Germinal center (tissue), 1 donor: ENCODE data around the gene METTL9.
"Not testable (repeated sequence)": the region's sequence is repeated elsewhere in the genome, so short reads cannot be mapped to it uniquely, and the experiment has no call there.

Experiments
- DNase-seq: peaks from one replicate; pipeline ENCODE4 v3.0.0; 2012; ENCODE audit warnings: mixed read lengths, low spot score

METTL9 gene

DNA sequence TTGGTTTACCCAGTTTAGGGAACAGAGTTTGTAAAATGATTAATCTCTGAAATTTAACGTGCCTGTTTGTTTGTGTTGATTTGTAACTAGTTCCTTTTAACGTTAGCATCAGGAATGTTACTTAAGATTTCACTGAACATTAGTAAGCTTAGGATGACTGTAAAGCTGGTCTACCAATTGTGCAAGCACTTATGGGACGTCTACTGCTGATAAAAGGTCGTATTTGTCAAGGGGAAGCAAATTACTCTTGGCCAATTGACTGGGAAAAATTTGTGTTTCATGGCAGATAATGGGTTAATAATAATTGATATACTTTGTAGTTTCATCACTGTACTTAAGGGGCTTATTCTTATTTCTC is 11.8 kb downstream of the METTL9 start:
- no peak for DNase-seq

DNA sequence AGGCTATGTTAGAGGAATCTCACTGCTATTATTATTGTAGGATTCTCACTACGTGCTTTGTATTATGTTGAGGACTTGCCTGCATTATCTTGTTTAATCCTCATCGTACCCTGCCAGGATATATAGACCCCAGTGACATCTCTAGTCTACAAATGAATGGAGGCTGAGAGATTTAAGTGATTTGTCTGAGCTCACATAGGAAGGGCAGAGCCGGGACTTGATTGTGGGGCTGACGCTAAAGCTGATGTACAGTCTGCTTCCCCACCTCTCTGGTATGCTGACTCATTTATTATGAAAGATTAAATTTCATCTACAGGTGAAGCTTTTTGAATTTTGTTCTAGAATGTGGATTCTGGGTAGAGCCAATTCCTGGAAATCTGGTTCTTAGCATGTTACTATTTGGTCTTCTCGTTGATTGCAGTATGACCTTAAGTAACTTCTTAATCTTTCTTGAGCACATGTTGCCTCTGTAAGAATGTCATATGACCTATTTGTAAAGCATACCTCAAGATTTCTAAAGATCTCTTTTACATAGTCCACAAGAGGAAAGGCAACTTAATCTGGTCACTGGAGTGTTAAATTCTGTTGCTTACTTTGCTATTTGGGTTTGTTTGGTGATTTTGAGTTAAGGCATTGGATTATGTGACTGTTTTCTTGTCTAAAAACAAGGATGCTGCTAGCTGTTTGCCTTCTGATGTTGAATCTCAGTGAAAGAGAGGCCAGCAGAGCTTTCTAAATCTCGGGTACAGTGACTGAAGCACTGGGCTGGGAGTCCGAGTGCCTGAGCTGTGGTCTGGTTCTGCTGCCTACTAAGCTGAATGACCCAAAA is 12.4 kb downstream of the METTL9 start:
- no peak for DNase-seq

DNA sequence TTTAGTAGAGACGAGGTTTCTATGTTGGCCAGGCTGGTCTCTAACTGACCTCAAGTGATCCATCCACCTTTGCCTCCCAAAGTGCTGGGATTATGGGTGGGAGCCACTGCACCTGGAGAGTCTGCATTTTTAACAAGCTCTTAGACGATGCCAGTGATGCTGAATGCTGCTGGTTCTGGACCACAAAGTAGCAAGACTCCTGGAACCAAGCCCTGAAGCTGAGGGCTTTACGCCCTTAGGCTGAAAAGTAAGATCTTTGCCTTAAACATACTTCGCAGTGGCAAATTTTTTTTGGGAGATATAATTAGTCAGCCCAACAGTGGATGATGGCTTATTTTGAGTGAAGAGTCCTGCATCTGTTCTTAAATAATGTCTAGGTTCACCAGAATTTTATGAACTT is 14.0 kb downstream of the METTL9 start:
- no peak for DNase-seq

DNA sequence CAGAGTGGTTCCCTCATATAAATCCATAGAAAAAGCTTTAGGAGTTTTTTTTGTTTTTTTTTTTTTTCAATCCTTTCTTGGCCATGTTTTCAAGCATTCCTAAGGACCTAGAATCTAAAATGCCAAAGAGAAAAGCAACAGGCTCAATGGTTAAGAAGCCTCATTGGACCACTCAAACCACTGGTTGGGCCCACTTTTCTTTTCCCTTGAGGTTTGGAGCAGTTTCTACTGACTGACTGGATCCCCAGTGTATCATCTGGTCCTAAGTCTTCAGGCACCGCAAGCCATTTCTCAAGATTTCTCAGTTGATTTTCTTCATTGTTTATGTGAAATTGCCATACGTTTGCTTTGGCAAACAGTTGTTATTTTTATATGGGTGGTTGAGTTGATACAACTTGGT is 14.4 kb downstream of the METTL9 start:
- no peak for DNase-seq

DNA sequence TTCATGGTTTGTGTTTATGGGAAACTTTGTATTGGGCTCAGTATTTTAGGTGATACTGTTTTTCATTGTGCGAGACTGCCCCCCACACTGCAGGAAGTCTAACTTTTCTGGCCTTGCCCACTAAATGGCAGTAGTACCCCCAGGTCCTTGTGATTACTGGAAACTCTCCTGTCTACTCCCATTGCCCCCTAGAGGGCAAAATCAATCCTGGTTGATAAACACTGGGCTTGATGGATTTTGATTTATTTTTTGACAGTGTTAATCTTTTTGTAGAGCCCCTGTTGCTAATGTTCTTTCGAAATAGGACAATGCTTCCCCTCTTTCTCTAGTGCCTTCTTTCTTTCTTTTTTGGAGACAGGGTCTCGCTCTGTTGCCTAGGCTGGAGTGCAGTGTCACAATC is 15.5 kb downstream of the METTL9 start:
- DNase-seq = no peak

DNA sequence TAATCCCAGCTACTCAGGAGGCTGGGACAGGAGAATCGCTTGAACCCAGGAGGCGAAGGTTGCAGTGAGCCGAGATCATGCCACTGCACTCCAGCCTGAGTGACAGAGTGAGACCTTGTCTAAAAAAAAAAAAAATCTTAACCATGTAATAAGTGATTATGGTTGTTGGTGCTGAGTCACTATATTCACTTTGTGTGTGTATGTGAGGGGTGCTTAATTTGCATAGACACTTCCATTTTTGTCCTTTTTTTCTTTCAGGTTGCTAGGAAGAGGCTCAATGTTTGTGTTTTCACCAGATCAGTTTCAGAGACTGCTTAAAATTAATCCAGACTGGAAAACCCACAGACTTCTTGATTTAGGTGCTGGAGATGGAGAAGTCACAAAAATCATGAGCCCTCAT is 18.2 kb downstream of the METTL9 start:
- DNase-seq = no peak

DNA sequence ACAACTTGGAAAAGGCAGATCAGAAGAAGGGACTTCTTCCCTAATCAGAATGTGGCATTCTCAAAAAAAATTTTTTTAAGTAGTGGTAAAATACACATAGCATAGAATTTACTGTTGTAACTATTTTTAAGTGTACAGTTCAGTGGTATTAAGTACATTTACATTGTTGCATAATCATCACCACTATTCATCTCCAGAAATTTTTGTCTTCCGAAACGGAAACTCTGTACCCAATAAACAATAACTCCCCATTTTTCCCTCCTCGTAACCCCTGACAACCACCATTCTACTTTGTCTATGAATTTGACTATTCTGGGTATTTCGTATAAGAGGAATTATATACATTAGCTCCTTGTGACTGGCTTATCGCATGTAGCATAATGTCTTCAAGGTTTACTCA is 18.9 kb downstream of the METTL9 start:
- DNase-seq = no peak

DNA sequence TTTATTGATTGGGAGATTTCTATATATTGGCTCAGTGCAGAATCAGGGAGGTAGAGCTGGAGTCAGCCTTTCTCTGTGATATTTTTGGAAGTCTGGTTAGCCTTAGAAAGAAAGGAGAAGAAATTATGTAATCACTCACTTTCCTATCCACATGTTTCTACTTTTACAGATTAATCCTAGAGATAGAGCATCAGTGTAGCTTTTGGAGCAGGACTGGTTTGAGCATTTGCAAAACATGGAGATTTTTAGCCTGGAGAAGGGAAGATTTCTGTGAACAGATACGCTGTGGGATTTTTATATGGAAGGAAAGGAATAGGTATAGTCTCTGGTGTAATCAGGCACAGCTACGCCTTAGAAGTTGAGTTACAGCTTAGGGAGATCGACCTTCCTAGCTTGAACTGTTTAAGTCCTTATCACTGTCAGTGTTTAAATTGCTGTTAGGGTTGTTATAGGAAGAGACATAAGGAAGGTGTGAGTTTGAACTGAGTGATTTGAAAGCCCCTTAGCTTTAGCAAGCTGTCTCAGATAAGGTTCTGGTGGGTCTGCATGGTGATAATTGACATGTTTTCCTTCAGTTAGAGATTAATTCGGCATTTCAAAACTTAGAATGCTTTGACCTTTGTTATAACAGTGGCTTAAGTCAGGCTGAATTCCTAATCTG is 20.5 kb downstream of the METTL9 start:
- no peak for DNase-seq

DNA sequence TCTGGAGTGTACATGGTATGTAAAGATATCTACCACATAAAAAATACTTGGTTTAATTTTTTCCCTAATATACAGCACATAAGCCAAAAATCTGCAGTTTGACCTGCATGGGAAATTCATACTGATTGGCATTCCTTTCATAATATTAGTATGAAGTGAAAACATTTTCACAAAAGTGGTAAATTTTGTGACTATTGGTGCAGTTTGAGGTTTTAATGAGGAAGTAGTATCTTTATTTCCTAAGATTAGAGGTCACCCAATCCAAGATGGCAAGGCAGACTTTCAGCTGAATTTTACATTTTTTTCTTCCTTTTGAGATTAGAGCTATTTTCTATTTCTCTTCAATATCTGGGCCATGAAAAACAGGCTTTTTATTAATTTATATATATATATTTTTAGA is 21.2 kb downstream of the METTL9 start:
- no peak for DNase-seq

DNA sequence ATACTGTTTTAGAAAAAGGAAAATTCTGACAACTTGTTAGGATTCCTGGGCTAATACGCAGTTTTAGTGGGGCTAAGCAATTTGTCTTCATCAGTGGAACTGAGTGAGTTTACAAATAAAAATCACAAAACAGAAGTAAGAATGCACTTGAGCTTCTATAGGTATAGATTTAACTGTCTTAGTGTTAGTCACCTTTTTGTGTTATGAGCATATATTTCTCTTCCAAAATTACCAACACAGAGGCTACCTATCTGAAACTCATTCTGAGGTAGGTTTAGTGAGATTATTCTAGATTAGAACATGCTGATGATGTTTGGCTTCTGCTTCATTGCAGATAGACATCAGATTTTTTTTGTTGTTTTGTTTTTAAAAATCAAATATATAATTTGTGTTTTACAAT is 23.2 kb downstream of the METTL9 start:
- no peak for DNase-seq

DNA sequence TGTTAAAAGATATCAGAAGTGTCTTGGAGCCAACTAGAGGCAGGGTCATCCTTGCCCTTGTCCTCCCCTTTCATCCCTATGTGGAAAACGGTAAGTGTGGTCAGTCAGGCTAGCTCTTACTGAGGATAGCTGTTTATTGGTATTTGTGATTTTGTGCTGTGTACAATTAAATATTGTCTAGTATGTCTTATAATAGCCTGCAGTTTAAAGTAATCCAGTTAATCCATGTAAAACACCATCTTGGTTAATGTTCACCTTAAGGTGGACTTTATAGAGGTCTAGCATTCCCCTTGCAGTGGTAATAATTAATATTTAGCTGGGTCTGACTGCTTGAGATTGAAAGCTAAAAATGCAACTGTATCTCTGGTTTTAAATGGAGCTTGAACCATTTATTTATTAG is 25.6 kb downstream of the METTL9 start:
- DNase-seq = no peak

DNA sequence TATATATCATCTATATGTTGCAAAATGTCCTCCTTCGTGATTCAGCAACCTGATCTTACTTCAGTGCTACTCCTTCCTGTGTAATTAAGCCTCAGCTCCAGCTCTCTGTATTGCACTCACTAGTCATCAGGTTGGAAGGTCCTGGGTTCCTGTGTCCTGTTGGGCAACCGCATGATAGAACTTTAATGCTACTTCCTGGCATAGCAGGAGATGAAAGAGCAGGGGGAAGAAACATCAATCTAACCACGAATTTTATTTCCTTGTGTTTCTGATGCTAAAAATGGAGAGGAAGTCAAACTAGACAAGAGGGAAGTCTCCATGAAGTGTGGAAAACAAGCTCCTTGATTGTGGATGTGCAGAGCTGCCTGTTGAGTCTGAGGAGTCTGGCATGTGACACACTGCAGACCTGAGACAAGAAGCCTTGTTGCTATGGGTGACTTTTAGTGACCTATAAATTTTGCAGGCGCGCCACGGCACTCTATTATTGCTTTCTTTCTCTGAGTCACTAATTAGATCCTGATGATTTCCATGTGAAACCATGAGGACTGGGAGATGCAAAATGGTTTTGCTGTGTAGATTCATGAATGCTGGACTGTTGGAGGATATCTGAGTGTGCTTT is 27.4 kb downstream of the METTL9 start:
- no peak for DNase-seq

DNA sequence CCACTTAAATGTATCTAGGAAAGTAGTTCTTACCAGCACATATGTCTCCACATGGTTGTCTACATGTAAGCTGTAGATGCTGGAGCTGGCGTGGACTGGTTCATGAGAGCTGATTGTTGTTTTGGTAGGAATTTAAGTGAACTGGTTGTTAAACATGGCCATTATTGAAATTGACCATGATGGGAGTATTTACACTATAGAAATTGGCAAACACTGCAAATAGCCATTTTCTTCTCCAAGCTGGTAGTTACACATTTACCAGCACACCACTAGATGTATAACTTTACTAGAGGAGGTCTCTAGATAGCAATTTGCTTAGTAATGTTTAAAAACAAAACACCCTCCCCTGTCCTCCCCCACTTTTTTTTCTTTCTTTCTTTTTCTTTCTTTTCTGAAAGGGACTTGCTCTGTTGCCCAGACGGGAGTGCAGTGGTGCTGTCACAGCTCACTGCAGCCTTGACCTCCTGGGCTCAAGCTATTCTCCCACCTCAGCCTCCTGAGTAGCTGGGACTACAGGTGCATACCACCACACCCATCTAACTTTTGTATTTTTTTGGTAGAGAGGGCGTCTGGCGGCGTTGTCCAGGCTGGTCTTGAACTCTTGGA is 28.8 kb downstream of the METTL9 start:
- DNase-seq = no peak

DNA sequence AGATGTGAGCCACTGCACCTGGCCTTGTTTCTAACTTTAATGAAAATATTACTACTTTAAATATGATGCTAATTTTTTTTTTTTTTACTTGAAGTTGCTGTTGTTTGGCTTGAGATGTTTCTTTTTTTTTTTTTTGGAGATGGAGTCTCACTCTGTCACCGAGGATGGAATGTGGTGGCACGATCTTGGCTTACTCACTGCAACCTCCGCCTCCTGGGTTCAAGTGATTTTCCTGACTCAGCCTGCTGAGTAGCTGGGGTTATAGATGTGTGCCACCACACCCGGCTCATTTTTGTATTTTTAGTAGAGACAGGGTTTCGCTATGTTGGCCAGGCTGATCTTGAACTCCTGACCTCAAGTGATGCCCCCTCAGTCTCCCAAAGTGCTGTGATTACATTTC is 29.4 kb downstream of the METTL9 start:
- DNase-seq = no peak

DNA sequence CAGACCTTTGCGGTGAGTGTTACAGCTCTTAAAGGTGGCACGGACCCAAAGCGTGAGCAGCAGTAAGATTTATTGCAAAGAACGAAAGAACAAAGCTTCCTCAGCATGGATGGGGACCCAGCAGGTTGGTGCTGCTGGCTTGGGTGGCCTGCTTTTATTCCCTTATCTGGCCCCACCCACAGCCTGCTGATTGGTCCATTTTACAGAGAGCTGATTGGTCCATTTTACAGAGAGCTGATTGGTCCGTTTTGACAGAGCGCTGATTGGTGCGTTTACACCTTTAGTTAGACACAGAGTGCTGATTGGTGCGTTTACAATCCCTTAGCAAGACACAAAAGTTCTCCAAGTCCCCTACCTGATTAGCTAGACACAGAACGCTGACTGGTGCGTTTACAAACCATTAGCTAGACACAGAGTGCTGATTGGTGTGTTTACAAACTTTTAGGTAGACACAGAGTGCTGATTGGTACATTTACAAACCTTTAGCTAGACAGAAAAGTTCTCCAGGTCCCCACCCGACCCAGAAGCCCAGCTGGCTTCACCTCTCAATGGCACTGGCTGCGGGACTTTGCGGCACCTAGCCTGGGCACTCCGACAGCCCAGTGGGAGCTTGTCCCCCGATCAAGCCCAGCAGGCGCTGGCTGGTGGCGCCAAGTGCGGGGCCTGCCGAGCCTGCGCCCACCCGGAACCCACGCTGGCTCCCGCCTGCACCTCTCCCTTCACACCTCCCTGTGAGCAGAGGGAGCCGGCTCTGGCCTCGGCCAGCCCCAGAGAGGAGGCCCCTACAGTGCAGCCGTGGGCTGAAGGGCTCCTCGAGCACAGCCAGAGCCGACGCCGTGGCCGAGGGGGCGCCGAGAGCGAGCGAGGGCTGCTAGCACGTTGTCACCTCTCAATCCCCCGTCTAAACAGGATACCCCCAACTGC is 30.5 kb downstream of the METTL9 start:
- DNase-seq = not testable (repeated sequence)

DNA sequence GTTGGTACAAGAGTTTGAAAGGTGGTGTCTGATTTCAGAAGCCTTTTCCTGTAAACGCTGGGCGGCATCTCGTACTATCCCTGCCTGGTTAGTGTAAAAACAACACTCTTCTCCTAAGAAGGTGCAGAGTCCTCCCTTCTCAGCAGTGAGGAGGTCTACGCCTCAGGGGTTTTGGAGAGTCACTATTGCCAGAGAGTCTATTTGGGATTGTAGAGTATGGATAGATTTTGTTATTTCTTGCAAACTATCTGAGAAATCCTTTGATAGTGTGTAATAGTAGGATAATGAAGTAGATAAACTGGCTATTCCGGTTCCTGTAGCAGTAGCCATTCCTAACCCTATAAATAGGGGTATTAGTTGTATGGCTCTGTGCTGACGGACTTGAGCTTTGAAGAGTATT is 31.5 kb downstream of the METTL9 start:
- DNase-seq = not testable (repeated sequence)

DNA sequence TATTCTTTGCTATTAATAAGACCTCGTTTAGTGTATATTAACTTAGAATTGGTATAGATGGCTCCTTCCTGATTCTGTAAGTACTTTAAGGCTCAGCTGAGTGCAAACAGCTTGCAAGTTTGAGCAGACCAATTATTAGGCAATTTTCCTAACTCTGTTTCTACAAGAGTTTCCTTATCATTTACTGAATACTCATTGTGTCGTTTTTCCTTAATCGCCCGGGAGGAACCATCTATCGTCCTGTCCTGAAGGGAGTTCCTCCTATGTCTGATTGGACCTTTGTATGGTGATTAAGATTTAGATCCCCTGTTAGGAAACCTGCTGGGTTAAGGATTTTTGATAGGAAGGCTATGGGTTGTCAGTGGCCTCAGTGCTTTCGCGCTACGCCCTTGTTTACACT is 32.0 kb downstream of the METTL9 start:
- not testable (repeated sequence) for DNase-seq

DNA sequence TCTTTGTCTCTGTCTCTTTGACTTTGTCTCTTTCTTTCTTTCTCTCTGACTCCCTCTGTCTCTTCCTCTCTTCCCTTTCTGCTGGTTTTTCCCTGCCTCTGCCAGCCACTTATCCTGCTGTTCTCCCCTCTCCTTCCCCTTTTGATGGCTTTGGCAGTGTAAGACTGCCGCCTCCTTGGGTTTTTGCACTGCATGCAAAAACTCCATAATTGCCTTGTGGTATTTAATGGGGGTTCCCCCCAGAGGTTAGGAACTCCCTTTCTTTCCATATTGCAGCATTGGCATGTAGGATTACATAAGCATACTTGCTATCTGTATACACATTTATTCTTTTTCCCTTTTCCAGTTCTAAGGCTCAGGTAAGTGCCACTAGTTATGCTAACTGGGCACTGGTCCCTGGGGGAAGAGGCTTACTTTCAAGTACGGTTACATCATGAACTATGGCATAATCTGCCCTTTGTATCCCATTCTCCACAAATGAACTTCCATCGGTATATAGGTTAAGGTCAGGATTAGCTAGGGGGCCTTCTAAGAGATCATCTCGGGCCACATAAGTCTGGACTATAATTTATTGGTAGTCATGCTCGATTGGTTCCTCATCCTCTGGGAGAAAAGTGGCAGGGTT is 32.7 kb downstream of the METTL9 start:
- DNase-seq = not testable (repeated sequence)

DNA sequence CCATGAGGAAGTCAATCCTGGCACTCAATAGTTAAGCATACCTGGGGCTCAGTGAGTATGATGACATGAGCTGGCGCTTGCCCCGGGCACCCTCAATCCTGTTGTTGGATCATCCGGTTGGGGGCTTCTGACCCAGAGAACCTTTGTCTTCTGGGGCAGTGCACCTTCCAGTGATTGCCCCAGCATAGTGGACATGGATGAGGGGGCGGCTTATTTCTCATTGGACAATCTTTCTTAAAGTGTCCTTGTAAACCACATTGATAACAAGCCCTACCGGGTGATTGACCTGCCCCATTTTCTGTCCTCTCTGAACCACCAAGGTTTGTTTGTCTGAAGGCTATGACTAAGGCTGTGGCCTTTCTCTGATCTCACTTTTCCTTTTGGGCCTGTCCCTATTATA is 34.8 kb downstream of the METTL9 start:
- DNase-seq = no peak

DNA sequence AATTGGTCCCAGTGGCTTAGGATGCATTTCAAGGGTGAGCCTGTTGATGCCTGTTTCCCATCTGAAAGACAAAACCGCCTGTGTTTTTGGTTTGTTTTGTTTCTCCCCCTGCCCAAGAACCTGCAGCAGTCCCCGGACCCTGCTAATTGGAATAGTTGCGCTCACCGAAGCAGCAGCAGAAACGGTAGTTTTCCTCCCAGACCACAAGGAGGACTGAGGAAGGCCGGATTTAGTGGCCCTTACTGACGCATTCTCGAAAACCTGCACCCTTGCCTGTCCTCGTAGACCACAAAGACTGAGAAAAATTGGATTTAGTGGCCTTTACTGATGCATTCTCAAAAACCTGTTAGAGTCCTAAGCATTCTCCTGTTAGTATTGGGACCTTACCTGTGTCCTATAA is 36.3 kb downstream of the METTL9 start:
- not testable (repeated sequence) for DNase-seq
